HUES6 (cell line): ENCODE results near the gene NRXN3.
"Not testable (repeated sequence)": the region's sequence is repeated elsewhere in the genome, so short reads cannot be mapped to it uniquely, and the experiment has no call there.

Source experiments
- H3K27ac ChIP-seq: 2 replicates; pipeline ENCODE4 v1.7.0; 2013; ENCODE audit warnings: low read depth, mild to moderate bottlenecking, low read length, inconsistent platforms
- H3K27me3 ChIP-seq: 2 replicates; pipeline ENCODE4 v1.6.1; 2013; ENCODE audit warnings: low read length; ENCODE audit not compliant: control insufficient read depth, insufficient read depth
- H3K36me3 ChIP-seq: 2 replicates; pipeline ENCODE4 v1.6.1; 2013; ENCODE audit warnings: low read length; ENCODE audit not compliant: control insufficient read depth, insufficient read depth
- H3K4me1 ChIP-seq: 2 replicates; pipeline ENCODE4 v1.6.1; 2013; ENCODE audit warnings: low read length; ENCODE audit not compliant: control insufficient read depth, insufficient read depth
- H3K4me3 ChIP-seq: 2 replicates; pipeline ENCODE4 v1.5.1; 2013; ENCODE audit warnings: low read depth, low read length
- H3K9ac ChIP-seq: one replicate; pipeline ENCODE4 v1.6.1; 2013; ENCODE audit warnings: mild to moderate bottlenecking, low read length
- H3K9me3 ChIP-seq: 2 replicates; pipeline ENCODE4 v1.6.1; 2013; ENCODE audit warnings: low read depth, low read length; ENCODE audit not compliant: control insufficient read depth, insufficient read depth

The NRXN3 gene

GRCh38 chr14:78986989-78987388, 816.8 kb downstream of the NRXN3 start:
- no peak overlapping the region for H3K4me3 ChIP-seq
- no peak overlapping the region for H3K27ac ChIP-seq
- peaks cover 9% of the 10 kb centered on the region; the same call in 1 of the 2 replicates for H3K27me3 ChIP-seq
- H3K4me1 ChIP-seq, result peaks cover 32% of the 10 kb centered on the region
- no peaks in the 10 kb centered on the region for H3K9me3 ChIP-seq
- H3K9ac ChIP-seq, result no peak overlapping the region
- no peaks in the 10 kb centered on the region for H3K36me3 ChIP-seq

DNA sequence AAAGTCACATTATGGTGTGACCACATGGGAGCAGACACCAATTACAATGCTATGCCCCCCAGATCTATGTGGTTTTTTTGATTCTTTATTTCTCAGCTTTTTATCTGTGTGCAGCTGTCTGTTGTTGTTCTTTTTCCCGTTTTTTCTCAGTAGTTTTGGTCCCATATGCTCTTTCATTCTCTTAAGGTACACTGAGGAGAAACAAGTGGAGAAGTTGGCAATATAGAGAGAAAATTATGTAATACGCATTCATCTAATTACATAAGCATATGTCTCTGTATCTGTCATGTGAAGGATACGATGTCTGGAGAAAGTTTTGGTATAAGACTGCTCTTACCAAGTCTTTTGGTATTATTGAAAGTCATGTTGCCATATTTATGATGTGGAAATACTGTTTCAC, 819.0 kb downstream of the NRXN3 start:
- H3K4me1 ChIP-seq, result peaks cover 32% of the 10 kb centered on the region
- peaks cover 9% of the 10 kb centered on the region; the same call in 1 of the 2 replicates for H3K27me3 ChIP-seq
- no peaks in the 10 kb centered on the region for H3K36me3 ChIP-seq
- no peak overlapping the region for H3K27ac ChIP-seq
- no peak overlapping the region for H3K4me3 ChIP-seq
- no peaks in the 10 kb centered on the region for H3K9me3 ChIP-seq
- no peak overlapping the region for H3K9ac ChIP-seq

- Histone ChIP-seq H3K27me3 (no peaks in the 10 kb centered on the region), H3K9ac (no peak overlapping the region), H3K4me1 (peaks cover 4% of the 10 kb centered on the region; the same call in 1 of the 2 replicates), H3K36me3 (no peaks in the 10 kb centered on the region), H3K9me3 (no peaks in the 10 kb centered on the region), H3K27ac (no peak overlapping the region), H3K4me3 (no peak overlapping the region)
These were observed 822.7 kb downstream of the NRXN3 start for GRCh38 chr14:78992867-78993266.

- H3K27me3 ChIP-seq, result no peaks in the 10 kb centered on the region
- no peak overlapping the region for H3K27ac ChIP-seq
- no peaks in the 10 kb centered on the region for H3K9me3 ChIP-seq
- H3K4me3 ChIP-seq, result no peak overlapping the region
- no peaks in the 10 kb centered on the region for H3K4me1 ChIP-seq
- H3K36me3 ChIP-seq, result no peaks in the 10 kb centered on the region
- H3K9ac ChIP-seq, result no peak overlapping the region
These were observed 827.6 kb downstream of the NRXN3 start for GRCh38 chr14:78997811-78998210.

GRCh38 chr14:79009286-79009685, 839.1 kb downstream of the NRXN3 start:
- H3K9me3 ChIP-seq, result no peaks in the 10 kb centered on the region
- no peaks in the 10 kb centered on the region for H3K4me1 ChIP-seq
- no peak overlapping the region for H3K9ac ChIP-seq
- H3K27ac ChIP-seq, result no peak overlapping the region
- H3K27me3 ChIP-seq, result no peaks in the 10 kb centered on the region
- H3K36me3 ChIP-seq, result no peaks in the 10 kb centered on the region
- H3K4me3 ChIP-seq, result no peak overlapping the region

- Histone ChIP-seq H3K27ac (no peak overlapping the region), H3K4me1 (no peaks in the 10 kb centered on the region), H3K9me3 (no peaks in the 10 kb centered on the region), H3K9ac (no peak overlapping the region), H3K27me3 (no peaks in the 10 kb centered on the region), H3K4me3 (no peak overlapping the region), H3K36me3 (no peaks in the 10 kb centered on the region)
These were observed 841.1 kb downstream of the NRXN3 start for GRCh38 chr14:79011091-79011919.

- H3K36me3 ChIP-seq, result no peaks in the 10 kb centered on the region
- no peak overlapping the region for H3K4me3 ChIP-seq
- H3K4me1 ChIP-seq, result no peaks in the 10 kb centered on the region
- no peaks in the 10 kb centered on the region for H3K27me3 ChIP-seq
- no peaks in the 10 kb centered on the region for H3K9me3 ChIP-seq
- H3K9ac ChIP-seq, result no peak overlapping the region
- no peak overlapping the region for H3K27ac ChIP-seq
These were observed 841.7 kb downstream of the NRXN3 start for GRCh38 chr14:79011920-79012204.

- H3K27ac ChIP-seq, result no peak overlapping the region
- H3K36me3 ChIP-seq, result no peaks in the 10 kb centered on the region
- H3K27me3 ChIP-seq, result no peaks in the 10 kb centered on the region; the same call in 1 of the 2 replicates
- H3K9ac ChIP-seq, result no peak overlapping the region
- no peaks in the 10 kb centered on the region for H3K4me1 ChIP-seq
- no peaks in the 10 kb centered on the region for H3K9me3 ChIP-seq
- no peak overlapping the region for H3K4me3 ChIP-seq
These were observed 846.8 kb downstream of the NRXN3 start for GRCh38 chr14:79016828-79017505.

- Histone ChIP-seq H3K4me1 (no peaks in the 10 kb centered on the region), H3K27ac (no peak overlapping the region), H3K9me3 (no peaks in the 10 kb centered on the region), H3K9ac (no peak overlapping the region), H3K36me3 (no peaks in the 10 kb centered on the region), H3K27me3 (no peaks in the 10 kb centered on the region; the same call in 1 of the 2 replicates), H3K4me3 (no peak overlapping the region)
These were observed 847.4 kb downstream of the NRXN3 start for GRCh38 chr14:79017561-79017960.

DNA sequence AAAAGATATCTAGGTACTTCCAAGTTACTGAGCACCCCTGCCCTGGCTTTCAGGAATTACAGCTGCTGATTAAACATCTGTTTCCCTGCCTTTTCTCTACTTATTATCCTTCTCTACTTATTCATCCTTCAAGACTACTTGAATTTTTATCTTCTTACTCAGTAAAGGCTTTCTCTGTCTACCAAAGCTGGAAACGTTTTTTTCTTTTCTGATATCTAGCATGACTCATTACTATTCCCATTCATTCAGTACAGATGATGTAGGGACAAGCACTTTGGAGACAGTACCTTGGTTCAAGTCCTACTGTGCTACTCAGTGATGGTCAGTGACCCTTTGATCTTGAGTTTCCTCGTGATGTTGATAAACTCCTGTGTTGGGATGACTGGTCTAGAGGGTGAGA, 848.7 kb downstream of the NRXN3 start:
- Histone ChIP-seq H3K4me1 (no peaks in the 10 kb centered on the region), H3K9me3 (no peaks in the 10 kb centered on the region), H3K9ac (no peak overlapping the region), H3K27ac (no peak overlapping the region), H3K4me3 (no peak overlapping the region), H3K27me3 (no peaks in the 10 kb centered on the region; the same call in 1 of the 2 replicates), H3K36me3 (no peaks in the 10 kb centered on the region)

- not testable (repeated sequence) for H3K9me3 ChIP-seq, H3K36me3 ChIP-seq, H3K27ac ChIP-seq, H3K27me3 ChIP-seq, H3K4me1 ChIP-seq, H3K4me3 ChIP-seq, H3K9ac ChIP-seq
These were observed 849.7 kb downstream of the NRXN3 start for GRCh38 chr14:79019898-79020297.
